NB4 (cell line): ENCODE measurements around the gene CCNT1.
"Not testable (repeated sequence)": the region's sequence is repeated elsewhere in the genome, so short reads cannot be mapped to it uniquely, and the experiment has no call there.

Source experiments
- DNase-seq: peaks from one replicate; pipeline ENCODE4 v3.0.0; 2010; ENCODE audit warnings: low read depth
- H3K4me3 ChIP-seq: one replicate; pipeline ENCODE4 v1.5.1; 2011; ENCODE audit warnings: mild to moderate bottlenecking, low read depth, low read length, moderate library complexity
- MAX ChIP-seq: IDR thresholded peaks from 2 replicates; pipeline ENCODE4 v1.6.1; 2011; ENCODE audit warnings: low read depth, low read length
- MYC ChIP-seq: IDR thresholded peaks from 2 replicates; pipeline ENCODE4 v1.6.1; 2011; ENCODE audit warnings: low read depth, low read length
- POLR2A ChIP-seq: IDR thresholded peaks from 2 replicates; pipeline ENCODE4 v1.6.1; 2011; ENCODE audit warnings: mild to moderate bottlenecking; ENCODE audit not compliant: insufficient read length; ENCODE audit errors: extremely low read depth
- TF ChIP-seq, protein P1 (sequence below): IDR thresholded peaks from one replicate; pipeline ENCODE4 v1.5.1; 2012; ENCODE audit warnings: low read depth, low read length

Gene CCNT1

GRCh38 chr12:48651681-48652080, 64.8 kb downstream of the CCNT1 start:
- H3K4me3 ChIP-seq: no peak overlapping the region
- DNase-seq: no peak
- TF ChIP-seq MYC: no peak
- TF ChIP-seq, protein P1, sequence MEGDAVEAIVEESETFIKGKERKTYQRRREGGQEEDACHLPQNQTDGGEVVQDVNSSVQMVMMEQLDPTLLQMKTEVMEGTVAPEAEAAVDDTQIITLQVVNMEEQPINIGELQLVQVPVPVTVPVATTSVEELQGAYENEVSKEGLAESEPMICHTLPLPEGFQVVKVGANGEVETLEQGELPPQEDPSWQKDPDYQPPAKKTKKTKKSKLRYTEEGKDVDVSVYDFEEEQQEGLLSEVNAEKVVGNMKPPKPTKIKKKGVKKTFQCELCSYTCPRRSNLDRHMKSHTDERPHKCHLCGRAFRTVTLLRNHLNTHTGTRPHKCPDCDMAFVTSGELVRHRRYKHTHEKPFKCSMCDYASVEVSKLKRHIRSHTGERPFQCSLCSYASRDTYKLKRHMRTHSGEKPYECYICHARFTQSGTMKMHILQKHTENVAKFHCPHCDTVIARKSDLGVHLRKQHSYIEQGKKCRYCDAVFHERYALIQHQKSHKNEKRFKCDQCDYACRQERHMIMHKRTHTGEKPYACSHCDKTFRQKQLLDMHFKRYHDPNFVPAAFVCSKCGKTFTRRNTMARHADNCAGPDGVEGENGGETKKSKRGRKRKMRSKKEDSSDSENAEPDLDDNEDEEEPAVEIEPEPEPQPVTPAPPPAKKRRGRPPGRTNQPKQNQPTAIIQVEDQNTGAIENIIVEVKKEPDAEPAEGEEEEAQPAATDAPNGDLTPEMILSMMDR: no peak
- TF ChIP-seq POLR2A: no peak
- TF ChIP-seq MAX: no peak

GRCh38 chr12:48645354-48645753, 71.2 kb downstream of the CCNT1 start:
- H3K4me3 ChIP-seq, DNase-seq: not testable (repeated sequence)

- no peak for DNase-seq
- TF ChIP-seq MAX: no peak
- H3K4me3 ChIP-seq: no peak overlapping the region
These were observed 73.5 kb downstream of the CCNT1 start for GRCh38 chr12:48643011-48643410.

- DNase-seq, H3K4me3 ChIP-seq: not testable (repeated sequence)
These were observed 74.6 kb downstream of the CCNT1 start for GRCh38 chr12:48641752-48642555.

- DNase-seq: no peak
- H3K4me3 ChIP-seq: no peak overlapping the region
These were observed 75.7 kb downstream of the CCNT1 start for GRCh38 chr12:48640854-48641253.

DNA sequence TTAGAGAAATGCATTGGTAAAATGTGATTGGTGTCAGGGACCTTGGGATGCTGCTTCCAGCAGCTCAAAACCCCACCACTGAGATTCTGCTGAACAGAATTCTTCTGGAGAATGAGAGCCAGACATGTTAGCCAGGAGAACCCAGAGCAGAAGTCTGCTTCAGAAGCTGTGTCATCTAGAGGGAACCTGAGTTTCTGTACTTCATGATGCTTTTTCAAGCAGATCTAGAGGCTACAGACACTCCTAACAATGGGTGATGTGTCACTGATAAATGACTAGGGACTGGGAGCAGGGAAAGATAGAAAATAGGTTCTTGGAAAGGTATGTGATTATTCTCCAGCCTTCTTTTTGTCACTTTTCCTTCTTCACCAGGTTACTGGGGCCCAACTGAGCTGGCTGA, 76.1 kb downstream of the CCNT1 start:
- TF ChIP-seq MAX: no peak
- TF ChIP-seq POLR2A: no peak
- no peak for TF ChIP-seq MYC
- TF ChIP-seq, protein P1: no peak
- H3K4me3 ChIP-seq: no peak overlapping the region
- DNase-seq: no peak

More at GRCh38 chr12:48640854-48641253, 75.7 kb downstream of the CCNT1 start:
- TF ChIP-seq MYC (no peak), POLR2A (no peak), MAX (no peak)
- TF ChIP-seq, protein P1: no peak
